Panc1 (cell line): Measurements from ENCODE around the gene DCP2.

Experiments
- CTCF ChIP-seq: fragments of 450-650 bp; IDR thresholded peaks from 2 replicates; pipeline ENCODE4 v1.5.1; 2017; ENCODE audit warnings: mild to moderate bottlenecking
- REST ChIP-seq, 2 experiments: IDR thresholded peaks; 2 replicates each; pipeline ENCODE4 v1.6.1; 2011 to 2012; ENCODE audit warnings: low read depth in 2 of 2, control low read depth in 1 of 2, low read length in 1 of 2, mild to moderate bottlenecking in 1 of 2, moderate library complexity in 1 of 2; ENCODE audit not compliant: insufficient read depth in 1 of 2

- TF ChIP-seq REST (IDR thresholded peaks at IDR 0.05; ENCODE audit: insufficient read depth in 1 of 2, low read depth in 2 of 2, low read length in 1 of 2), result no peak
- TF ChIP-seq CTCF, result no peak
These were observed 35.9 kb upstream of the DCP2 start for GRCh38 chr5:112940670-112941069.
